ENCODE measurements around the gene DCP1B. TPM values are rescaled to one million over a fixed set of nuclear protein-coding genes. Genes with fewer than 3 reads are reported as not detected.

Gene DCP1B
- 10 to 100 TPM in 1 of 4 donors, 1 to 10 TPM in 3; 8.7 to 13.8 (median 9.9) TPM for total RNA-seq
- polyA plus RNA-seq = 10 to 100 TPM in 1 of 3 donors, 1 to 10 TPM in 2; 1.7 to 13.0 (median 8.4) TPM
- long read RNA-seq, donor 1, transcript DCP1B-201 (9 exons, 2,086 nt) = major isoform, 5 of 12 reads
- long read RNA-seq, donor 1, partial matches to known transcripts = 4 of 12 reads
- long read RNA-seq, donor 1, other reads (novel, unspliced or antisense) = 3 of 12 reads
- long read RNA-seq, donor 2, transcript DCP1B-201 (9 exons, 2,086 nt) = major isoform, 14 of 23 reads
- long read RNA-seq, donor 2, partial matches to known transcripts = 3 of 23 reads
- long read RNA-seq, donor 2, other reads (novel, unspliced or antisense) = 3 of 23 reads

- intact Hi-C loops (cut with DNase I) = no loop called here
- WGBS, 3 donors = 3% methylated on average over 55 of the region's 55 CpGs
- ATAC-seq (peak; percentile 100), DNase-seq (peak; percentile 97 to 98)
- Histone ChIP-seq H3K36me3 (ENCODE audit: insufficient read depth in 1 of 2, low read depth in 1 of 2) (no peaks in the 10 kb centered on the region), H3K27ac (peak within 1 kb of the TSS; percentile 81), H3K27me3 (ENCODE audit: insufficient read depth in 3 of 3, low read length in 2 of 3) (peaks cover 0 to 3% (median 0%) of the 10 kb centered on the region in 3 donors), H3K4me3 (peak within 1 kb of the TSS; percentile 70), H3K4me1 (peaks cover 20% of the 10 kb centered on the region), H3K9me3 (no peaks in the 10 kb centered on the region)
- TF ChIP-seq CTCF (IDR thresholded peaks at IDR 0.05) = no peak
Observed at GRCh38 chr12:2004113-2004929, at the start of gene DCP1B. Gene DCP1B (minus strand): TSS chr12:2004457. CDS start chr12:2004431, 26 bp downstream.

GRCh38 chr12:2053691-2054090, 49.4 kb upstream of the DCP1B start:
- intact Hi-C loops (cut with DNase I) = loop anchor here in 1 of 2 donors (10.0 kb wide), 1 partner anchor 231 kb away; no protein-coding TSS in a partner anchor
- ATAC-seq (no peak), DNase-seq (peak; percentile 41 to 58)
- Histone ChIP-seq H3K36me3 (ENCODE audit: insufficient read depth in 1 of 2, low read depth in 1 of 2) (no peaks in the 10 kb centered on the region), H3K9me3 (no peaks in the 10 kb centered on the region), H3K4me1 (no peaks in the 10 kb centered on the region), H3K4me3 (peak overlapping the region; percentile 70), H3K27me3 (ENCODE audit: insufficient read depth in 3 of 3, low read length in 2 of 3) (peaks cover 10 to 66% (median 25%) of the 10 kb centered on the region in 3 donors), H3K27ac (peak overlapping the region; percentile 42)
- TF ChIP-seq CTCF (IDR thresholded peaks at IDR 0.05) = no peak
- WGBS, 3 donors = 0 to 1% (median 0%) methylated on average over 30 to 60 of the region's 60 CpGs

- no peaks in the 10 kb centered on the region for H3K9me3 ChIP-seq
- H3K27ac ChIP-seq = peak within 1 kb of the TSS; percentile 42
- no peaks in the 10 kb centered on the region for H3K4me1 ChIP-seq
- ATAC-seq (peak; percentile 68 to 88 (median 77)), DNase-seq (peak; percentile 54 to 71)
- peaks cover 10 to 69% (median 28%) of the 10 kb centered on the region in 3 donors for H3K27me3 ChIP-seq (ENCODE audit: insufficient read depth in 3 of 3, low read length in 2 of 3)
- WGBS, 3 donors = 0% methylated on average over 49 to 90 of the region's 90 CpGs
- peak within 1 kb of the TSS; percentile 70 for H3K4me3 ChIP-seq
- intact Hi-C loops (cut with DNase I) = loop anchor here in 1 of 2 donors (10.0 kb wide), 1 partner anchor 232 kb away; no protein-coding TSS in a partner anchor
- no peaks in the 10 kb centered on the region for H3K36me3 ChIP-seq (ENCODE audit: insufficient read depth in 1 of 2, low read depth in 1 of 2)
- peak; percentile 35 for TF ChIP-seq CTCF (IDR thresholded peaks at IDR 0.05)
Observed at GRCh38 chr12:2052826-2053678, 48.8 kb upstream of the DCP1B start, which contains the start of gene CACNA1C. Gene CACNA1C (plus strand): TSS chr12:2052987. CDS start chr12:2053563, 576 bp downstream.
